22Rv1 (cell line): ENCODE measurements around the gene ARHGAP26.

Experiments
- CTCF ChIP-seq: fragments of 450-650 bp; IDR thresholded peaks from 2 replicates; pipeline ENCODE4 v1.5.1; 2017; ENCODE audit warnings: mild to moderate bottlenecking
- ZFX ChIP-seq: fragments of 450-650 bp; IDR thresholded peaks from 2 replicates; pipeline ENCODE4 v1.6.1; 2017; ENCODE audit warnings: antibody characterized with exemption, borderline replicate concordance

- TF ChIP-seq CTCF (no peak), ZFX (no peak)
Measured at GRCh38 chr5:142874540-142874939, 104.4 kb downstream of the ARHGAP26 start.
